ENCODE data around the gene OR2W1.

Gene OR2W1

GRCh38 chr6:28996844-28997510 is 48.0 kb downstream of the OR2W1 start:
- DNase-seq = no peak

- no peak for DNase-seq
Observed at GRCh38 chr6:28995093-28995650, 49.8 kb downstream of the OR2W1 start.

Data from CD4-positive, alpha-beta T cell treated with Interferon alpha-2 for 1 hour (primary cell).